NCI-H774 (cell line): Measurements from ENCODE around the gene CLDN14.
A peak's percentile ranks its signal among the peaks of the same experiment; 100 is the strongest.

Source experiments
- DNase-seq: peaks from one replicate; lab custom pipeline; 2025; lab: John Stamatoyannopoulos, UW

CLDN14 gene

GRCh38 chr21:36471254-36471723, 8.6 kb downstream of the CLDN14 start:
- DNase-seq = no peak

GRCh38 chr21:36470294-36470693, 9.6 kb downstream of the CLDN14 start:
- no peak for DNase-seq

- no peak for DNase-seq
Measured at GRCh38 chr21:36466061-36466511, 13.8 kb downstream of the CLDN14 start.

- DNase-seq = no peak
Measured at GRCh38 chr21:36465478-36465877, 14.4 kb downstream of the CLDN14 start.

GRCh38 chr21:36464590-36464989, 15.3 kb downstream of the CLDN14 start:
- no peak for DNase-seq

GRCh38 chr21:36463991-36464390, 15.9 kb downstream of the CLDN14 start:
- DNase-seq = no peak

GRCh38 chr21:36463204-36463603, 16.7 kb downstream of the CLDN14 start:
- DNase-seq = no peak

GRCh38 chr21:36461918-36462486, 17.9 kb downstream of the CLDN14 start:
- no peak for DNase-seq

- DNase-seq = no peak
Measured at GRCh38 chr21:36461277-36461917, 18.5 kb downstream of the CLDN14 start.

GRCh38 chr21:36460866-36461265, 19.1 kb downstream of the CLDN14 start:
- no peak for DNase-seq

- no peak for DNase-seq
Measured at GRCh38 chr21:36459098-36459497, 20.8 kb downstream of the CLDN14 start.

GRCh38 chr21:36456729-36457414, 23.1 kb downstream of the CLDN14 start:
- no peak for DNase-seq

GRCh38 chr21:36454706-36455105, 25.2 kb downstream of the CLDN14 start:
- DNase-seq = no peak

GRCh38 chr21:36454093-36454531, 25.8 kb downstream of the CLDN14 start:
- DNase-seq = peak; percentile 29

GRCh38 chr21:36452281-36452825, 27.6 kb downstream of the CLDN14 start:
- no peak for DNase-seq

GRCh38 chr21:36451506-36451905, 28.4 kb downstream of the CLDN14 start:
- DNase-seq = no peak

- DNase-seq = no peak
Measured at GRCh38 chr21:36450511-36450910, 29.4 kb downstream of the CLDN14 start.

GRCh38 chr21:36446301-36446700, 33.6 kb downstream of the CLDN14 start:
- no peak for DNase-seq

GRCh38 chr21:36441715-36442114, 38.2 kb downstream of the CLDN14 start:
- DNase-seq = no peak

- DNase-seq = no peak
Measured at GRCh38 chr21:36437745-36438128, 42.2 kb downstream of the CLDN14 start.

- no peak for DNase-seq
Measured at GRCh38 chr21:36436829-36437744, 42.8 kb downstream of the CLDN14 start.

- DNase-seq = no peak
Measured at GRCh38 chr21:36434144-36434543, 45.8 kb downstream of the CLDN14 start.
